ENCODE data around the gene ERGIC1. TPM values are rescaled to one million over a fixed set of nuclear protein-coding genes. Genes with fewer than 3 reads are reported as not detected.

Gene ERGIC1
- total RNA-seq, 1 donor from 2014 or later: 46.4 TPM

GRCh38 chr5:172866802-172867748, 33.0 kb downstream of the ERGIC1 start:
- peak overlapping the region in 2 of 3 donors; percentile 23 to 46 for H3K4me3 ChIP-seq (ENCODE audit: low read length in 3 of 3)
- no peaks in the 10 kb centered on the region for H3K9me3 ChIP-seq (ENCODE audit: control insufficient read depth in 3 of 3, low read length in 3 of 3)
- peaks cover 82 to 94% (median 88%) of the 10 kb centered on the region in 3 donors for H3K4me1 ChIP-seq (ENCODE audit: control insufficient read depth in 3 of 3, insufficient read depth in 3 of 3, low read length in 3 of 3)
- H3K27me3 ChIP-seq (ENCODE audit: control insufficient read depth in 3 of 3, insufficient read depth in 3 of 3, low read length in 3 of 3): no peaks in the 10 kb centered on the region
- no peaks in the 10 kb centered on the region for H3K36me3 ChIP-seq (ENCODE audit: control insufficient read depth in 3 of 3, insufficient read depth in 3 of 3, low read length in 3 of 3)
- peak overlapping the region; percentile 97 for H3K27ac ChIP-seq (ENCODE audit: low read depth, low read length)
- H3K9ac ChIP-seq (ENCODE audit: low read depth in 1 of 3, low read length in 3 of 3): peak overlapping the region; percentile 65 to 85 (median 79)

- no peaks in the 10 kb centered on the region for H3K27me3 ChIP-seq (ENCODE audit: control insufficient read depth in 3 of 3, insufficient read depth in 3 of 3, low read length in 3 of 3)
- H3K36me3 ChIP-seq (ENCODE audit: control insufficient read depth in 3 of 3, insufficient read depth in 3 of 3, low read length in 3 of 3): no peaks in the 10 kb centered on the region
- peaks cover 84 to 93% (median 88%) of the 10 kb centered on the region in 3 donors for H3K4me1 ChIP-seq (ENCODE audit: control insufficient read depth in 3 of 3, insufficient read depth in 3 of 3, low read length in 3 of 3)
- peak overlapping the region; percentile 1 to 46 (median 23) for H3K4me3 ChIP-seq (ENCODE audit: low read length in 3 of 3)
- H3K9ac ChIP-seq (ENCODE audit: low read depth in 1 of 3, low read length in 3 of 3): peak overlapping the region; percentile 65 to 85 (median 79)
- H3K27ac ChIP-seq (ENCODE audit: low read depth, low read length): peak overlapping the region; percentile 97
- H3K9me3 ChIP-seq (ENCODE audit: control insufficient read depth in 3 of 3, low read length in 3 of 3): no peaks in the 10 kb centered on the region
These were observed 33.8 kb downstream of the ERGIC1 start for GRCh38 chr5:172867761-172868435.

- H3K4me1 ChIP-seq (ENCODE audit: control insufficient read depth in 3 of 3, insufficient read depth in 3 of 3, low read length in 3 of 3): peaks cover 89 to 93% (median 90%) of the 10 kb centered on the region in 3 donors
- peak overlapping the region; percentile 97 for H3K27ac ChIP-seq (ENCODE audit: low read depth, low read length)
- no peaks in the 10 kb centered on the region for H3K9me3 ChIP-seq (ENCODE audit: control insufficient read depth in 3 of 3, low read length in 3 of 3)
- peak overlapping the region in 2 of 3 donors; percentile 23 to 46 for H3K4me3 ChIP-seq (ENCODE audit: low read length in 3 of 3)
- no peaks in the 10 kb centered on the region for H3K27me3 ChIP-seq (ENCODE audit: control insufficient read depth in 3 of 3, insufficient read depth in 3 of 3, low read length in 3 of 3)
- H3K9ac ChIP-seq (ENCODE audit: low read depth in 1 of 3, low read length in 3 of 3): peak overlapping the region; percentile 65 to 85 (median 79)
- no peaks in the 10 kb centered on the region for H3K36me3 ChIP-seq (ENCODE audit: control insufficient read depth in 3 of 3, insufficient read depth in 3 of 3, low read length in 3 of 3)
These were observed 34.4 kb downstream of the ERGIC1 start for GRCh38 chr5:172868436-172868923.

GRCh38 chr5:172868924-172869591, 35.0 kb downstream of the ERGIC1 start:
- H3K27me3 ChIP-seq (ENCODE audit: control insufficient read depth in 3 of 3, insufficient read depth in 3 of 3, low read length in 3 of 3): no peaks in the 10 kb centered on the region
- no peaks in the 10 kb centered on the region for H3K36me3 ChIP-seq (ENCODE audit: control insufficient read depth in 3 of 3, insufficient read depth in 3 of 3, low read length in 3 of 3)
- H3K9me3 ChIP-seq (ENCODE audit: control insufficient read depth in 3 of 3, low read length in 3 of 3): no peaks in the 10 kb centered on the region
- H3K4me1 ChIP-seq (ENCODE audit: control insufficient read depth in 3 of 3, insufficient read depth in 3 of 3, low read length in 3 of 3): peaks cover 92 to 93% (median 93%) of the 10 kb centered on the region in 3 donors
- peak overlapping the region; percentile 97 for H3K27ac ChIP-seq (ENCODE audit: low read depth, low read length)
- H3K9ac ChIP-seq (ENCODE audit: low read depth in 1 of 3, low read length in 3 of 3): peak overlapping the region; percentile 72 to 79 (median 75)
- H3K4me3 ChIP-seq (ENCODE audit: low read length in 3 of 3): peak overlapping the region in 1 of 3 donors; percentile 46

- H3K9me3 ChIP-seq (ENCODE audit: control insufficient read depth in 3 of 3, low read length in 3 of 3): no peaks in the 10 kb centered on the region
- H3K27ac ChIP-seq (ENCODE audit: low read depth, low read length): peak overlapping the region; percentile 97
- no peaks in the 10 kb centered on the region for H3K27me3 ChIP-seq (ENCODE audit: control insufficient read depth in 3 of 3, insufficient read depth in 3 of 3, low read length in 3 of 3)
- peak overlapping the region in 1 of 3 donors; percentile 24 for H3K4me3 ChIP-seq (ENCODE audit: low read length in 3 of 3)
- peak overlapping the region; percentile 63 to 75 (median 74) for H3K9ac ChIP-seq (ENCODE audit: low read depth in 1 of 3, low read length in 3 of 3)
- H3K4me1 ChIP-seq (ENCODE audit: control insufficient read depth in 3 of 3, insufficient read depth in 3 of 3, low read length in 3 of 3): peaks cover 88 to 89% (median 88%) of the 10 kb centered on the region in 3 donors
- H3K36me3 ChIP-seq (ENCODE audit: control insufficient read depth in 3 of 3, insufficient read depth in 3 of 3, low read length in 3 of 3): no peaks in the 10 kb centered on the region
These were observed 35.6 kb downstream of the ERGIC1 start for GRCh38 chr5:172869691-172870090.

- no peaks in the 10 kb centered on the region for H3K36me3 ChIP-seq (ENCODE audit: control insufficient read depth in 3 of 3, insufficient read depth in 3 of 3, low read length in 3 of 3)
- H3K27me3 ChIP-seq (ENCODE audit: control insufficient read depth in 3 of 3, insufficient read depth in 3 of 3, low read length in 3 of 3): no peaks in the 10 kb centered on the region
- H3K9ac ChIP-seq (ENCODE audit: low read depth in 1 of 3, low read length in 3 of 3): peak overlapping the region; percentile 44 to 75 (median 74)
- H3K27ac ChIP-seq (ENCODE audit: low read depth, low read length): peak overlapping the region; percentile 97
- peaks cover 83 to 85% (median 83%) of the 10 kb centered on the region in 3 donors for H3K4me1 ChIP-seq (ENCODE audit: control insufficient read depth in 3 of 3, insufficient read depth in 3 of 3, low read length in 3 of 3)
- no peaks in the 10 kb centered on the region for H3K9me3 ChIP-seq (ENCODE audit: control insufficient read depth in 3 of 3, low read length in 3 of 3)
- no peak overlapping the region for H3K4me3 ChIP-seq (ENCODE audit: low read length in 3 of 3)
These were observed 36.3 kb downstream of the ERGIC1 start for GRCh38 chr5:172870291-172870714.

- H3K4me1 ChIP-seq (ENCODE audit: control insufficient read depth in 3 of 3, insufficient read depth in 3 of 3, low read length in 3 of 3): peaks cover 80 to 81% (median 81%) of the 10 kb centered on the region in 3 donors
- peak overlapping the region; percentile 97 for H3K27ac ChIP-seq (ENCODE audit: low read depth, low read length)
- H3K27me3 ChIP-seq (ENCODE audit: control insufficient read depth in 3 of 3, insufficient read depth in 3 of 3, low read length in 3 of 3): no peaks in the 10 kb centered on the region
- H3K9me3 ChIP-seq (ENCODE audit: control insufficient read depth in 3 of 3, low read length in 3 of 3): no peaks in the 10 kb centered on the region
- peak overlapping the region; percentile 44 to 75 (median 74) for H3K9ac ChIP-seq (ENCODE audit: low read depth in 1 of 3, low read length in 3 of 3)
- no peaks in the 10 kb centered on the region for H3K36me3 ChIP-seq (ENCODE audit: control insufficient read depth in 3 of 3, insufficient read depth in 3 of 3, low read length in 3 of 3)
- H3K4me3 ChIP-seq (ENCODE audit: low read length in 3 of 3): peak overlapping the region in 1 of 3 donors; percentile 3
These were observed 36.8 kb downstream of the ERGIC1 start for GRCh38 chr5:172870715-172871461.

GRCh38 chr5:172871536-172871935, 37.5 kb downstream of the ERGIC1 start:
- Histone ChIP-seq H3K27me3 (ENCODE audit: control insufficient read depth in 3 of 3, insufficient read depth in 3 of 3, low read length in 3 of 3) (no peaks in the 10 kb centered on the region), H3K9ac (ENCODE audit: low read depth in 1 of 3, low read length in 3 of 3) (peak overlapping the region; percentile 73 to 75 (median 74)), H3K4me3 (ENCODE audit: low read length in 3 of 3) (peak overlapping the region in 1 of 3 donors; percentile 32), H3K27ac (ENCODE audit: low read depth, low read length) (peak overlapping the region; percentile 97), H3K9me3 (ENCODE audit: control insufficient read depth in 3 of 3, low read length in 3 of 3) (no peaks in the 10 kb centered on the region), H3K36me3 (ENCODE audit: control insufficient read depth in 3 of 3, insufficient read depth in 3 of 3, low read length in 3 of 3) (no peaks in the 10 kb centered on the region), H3K4me1 (ENCODE audit: control insufficient read depth in 3 of 3, insufficient read depth in 3 of 3, low read length in 3 of 3) (peaks cover 74 to 76% (median 75%) of the 10 kb centered on the region in 3 donors)

GRCh38 chr5:172871982-172872381, 37.9 kb downstream of the ERGIC1 start:
- Histone ChIP-seq H3K36me3 (ENCODE audit: control insufficient read depth in 3 of 3, insufficient read depth in 3 of 3, low read length in 3 of 3) (no peaks in the 10 kb centered on the region), H3K9me3 (ENCODE audit: control insufficient read depth in 3 of 3, low read length in 3 of 3) (no peaks in the 10 kb centered on the region), H3K4me3 (ENCODE audit: low read length in 3 of 3) (peak overlapping the region in 1 of 3 donors; percentile 32), H3K9ac (ENCODE audit: low read depth in 1 of 3, low read length in 3 of 3) (peak overlapping the region; percentile 73 to 75 (median 74)), H3K4me1 (ENCODE audit: control insufficient read depth in 3 of 3, insufficient read depth in 3 of 3, low read length in 3 of 3) (peaks cover 69 to 74% (median 71%) of the 10 kb centered on the region in 3 donors), H3K27ac (ENCODE audit: low read depth, low read length) (peak overlapping the region; percentile 97), H3K27me3 (ENCODE audit: control insufficient read depth in 3 of 3, insufficient read depth in 3 of 3, low read length in 3 of 3) (no peaks in the 10 kb centered on the region)

Data from skeletal muscle tissue (tissue), 4 donors.